Endothelial cell of umbilical vein (primary cell): ENCODE measurements around the gene NPPB. TPM values are rescaled to one million over a fixed set of nuclear protein-coding genes. Genes with fewer than 3 reads are reported as not detected.

Experiments
- BruUV-seq: library from RNA; stranded (reverse); fragments of 400-500 nt; replicated peaks from 2 replicates; lab custom pipeline; 2021; lab: Mats Ljungman, UMichigan
- CTCF ChIA-PET: fragments of 300-600, 350-600 bp; sonication (Branson Sonifier 250); formaldehyde crosslinking; loops from one replicate; lab custom pipeline; 2021; ENCODE audit warnings: antibody characterized with exemption, inconsistent platforms; lab: Charles Lee
- POLR2A ChIA-PET: fragments of 300-600, 350-600 bp; sonication (Branson Sonifier 250); formaldehyde crosslinking; loops from one replicate; lab custom pipeline; 2021; ENCODE audit warnings: antibody characterized with exemption, inconsistent platforms; lab: Charles Lee
- DNase-seq: peaks from one replicate; pipeline ENCODE4 v3.0.0-alpha.2; 2011; ENCODE audit warnings: low read depth, low spot score
- FAIRE-seq: peaks from 2 replicates; lab custom pipeline; 2011; peaks lifted over from hg19 to GRCh38; lab: Jason Lieb, UNC
- H2AFZ ChIP-seq: 2 replicates; pipeline ENCODE4 v1.6.0; 2012; ENCODE audit warnings: low read depth, low read length, control low read depth, inconsistent platforms
- H3K27ac ChIP-seq: 2 replicates; pipeline ENCODE4 v1.5.1; 2011; ENCODE audit warnings: low read depth, mild to moderate bottlenecking, control low read depth, low read length, moderate library complexity; ENCODE audit not compliant: insufficient read depth
- H3K27me3 ChIP-seq, 2 experiments: 2 replicates each; pipeline versions ENCODE4 v1.6.0 to v1.6.1; 2011; ENCODE audit warnings: low read length in 2 of 2, mixed read lengths in 1 of 2; ENCODE audit not compliant: control insufficient read depth in 2 of 2, insufficient read depth in 2 of 2
- H3K36me3 ChIP-seq, 2 experiments: 2 replicates in 1 of 2; 3 replicates in 1 of 2; pipeline ENCODE4 v1.5.1; 2011; ENCODE audit warnings: low read length in 2 of 2, mild to moderate bottlenecking in 1 of 2, moderate library complexity in 1 of 2; ENCODE audit not compliant: control insufficient read depth in 2 of 2, insufficient read depth in 2 of 2; ENCODE audit errors: extremely low read depth in 1 of 2
- H3K4me1 ChIP-seq: 3 replicates; pipeline ENCODE4 v1.5.1; 2011; ENCODE audit warnings: mild to moderate bottlenecking, low read length; ENCODE audit not compliant: control insufficient read depth, insufficient read depth; ENCODE audit errors: extremely low read depth
- H3K4me2 ChIP-seq: 2 replicates; pipeline ENCODE4 v1.6.1; 2011; ENCODE audit warnings: low read length, control low read depth, mixed read lengths; ENCODE audit not compliant: insufficient read depth
- H3K4me3 ChIP-seq, 3 experiments: fragments of 200-600 bp in 1 of 3; sonication (generic), shearing (Covaris generic) in 1 of 3; replicated peaks in 1 of 3; 2 replicates each; pipeline ENCODE4 v1.5.1; 2011 to 2016; ENCODE audit warnings: control low read depth in 3 of 3, low read length in 3 of 3, mild to moderate bottlenecking in 2 of 3, inconsistent platforms in 1 of 3, low read depth in 1 of 3, moderate library complexity in 1 of 3; ENCODE audit not compliant: insufficient read depth in 1 of 3
- H3K79me2 ChIP-seq: 2 replicates; pipeline ENCODE4 v1.6.0; 2012; ENCODE audit warnings: low read length, inconsistent platforms; ENCODE audit not compliant: control insufficient read depth, insufficient read depth
- H3K9ac ChIP-seq: replicated peaks from 2 replicates; pipeline ENCODE3; 2011; ENCODE audit warnings: low read length, control low read depth; ENCODE audit not compliant: insufficient read depth; ENCODE audit errors: extremely low read depth
- H3K9me1 ChIP-seq: replicated peaks from 3 replicates; pipeline ENCODE4 v1.6.0; 2011; ENCODE audit warnings: mild to moderate bottlenecking, low read length; ENCODE audit not compliant: control insufficient read depth, insufficient read depth; ENCODE audit errors: extremely low read depth
- H3K9me3 ChIP-seq: replicated peaks from 2 replicates; pipeline ENCODE4 v1.5.1; 2012; ENCODE audit warnings: low read length, inconsistent platforms; ENCODE audit not compliant: control insufficient read depth, insufficient read depth
- H4K20me1 ChIP-seq: replicated peaks from 2 replicates; pipeline ENCODE3; 2011; ENCODE audit warnings: mild to moderate bottlenecking, low read length; ENCODE audit not compliant: control insufficient read depth, insufficient read depth; ENCODE audit errors: extremely low read depth
- CTCF ChIP-seq, 2 donors: IDR thresholded peaks; 1 replicate in 1 of 2; 2 replicates in 1 of 2; pipeline ENCODE4 v1.5.1; 2011; ENCODE audit warnings: low read length in 2 of 2, mild to moderate bottlenecking in 2 of 2, moderate library complexity in 2 of 2, control low read depth in 1 of 2, inconsistent platforms in 1 of 2, low read depth in 1 of 2; ENCODE audit not compliant: insufficient read depth in 1 of 2; ENCODE audit errors: extremely low read depth in 1 of 2
- EZH2 ChIP-seq: IDR thresholded peaks from 2 replicates; pipeline ENCODE4 v1.6.1; 2012; ENCODE audit warnings: borderline replicate concordance, low read depth, mild to moderate bottlenecking, moderate library complexity, low read length, inconsistent platforms; ENCODE audit not compliant: severe bottlenecking
- FOS ChIP-seq: IDR thresholded peaks from 2 replicates; pipeline ENCODE4 v1.6.1; 2011; ENCODE audit warnings: mild to moderate bottlenecking, low read length, moderate library complexity, borderline replicate concordance; ENCODE audit not compliant: insufficient read depth
- GATA2 ChIP-seq: IDR thresholded peaks from 2 replicates; pipeline ENCODE4 v1.7.0; 2011; ENCODE audit warnings: low read depth, mild to moderate bottlenecking, moderate library complexity, mixed read lengths, low read length; ENCODE audit not compliant: insufficient read length, insufficient read depth
- JUN ChIP-seq: IDR thresholded peaks from 2 replicates; pipeline ENCODE4 v1.6.1; 2011; ENCODE audit warnings: borderline replicate concordance, low read depth; ENCODE audit not compliant: insufficient read length, insufficient read depth
- MAX ChIP-seq: IDR thresholded peaks from 2 replicates; pipeline ENCODE4 v1.6.1; 2011; ENCODE audit not compliant: insufficient read depth, insufficient read length
- MYC ChIP-seq: IDR thresholded peaks from one replicate; pipeline ENCODE4 v1.6.1; 2011; ENCODE audit warnings: mild to moderate bottlenecking, low read depth, low read length
- POLR2A ChIP-seq: IDR thresholded peaks from 2 replicates; pipeline ENCODE4 v1.6.1; 2012; ENCODE audit warnings: low read depth, mild to moderate bottlenecking, control low read depth, low read length
- POLR2AphosphoS5 ChIP-seq: IDR thresholded peaks from 2 replicates; pipeline ENCODE4 v1.6.1; 2012; ENCODE audit warnings: low read depth, mild to moderate bottlenecking, control low read depth, low read length, moderate library complexity; ENCODE audit not compliant: insufficient read depth
- dilution Hi-C: fragments of 300-500 bp; cut with MboI; formaldehyde crosslinking; loops from one replicate; pipeline ENCODE4 v1.15.0; 2019; ENCODE audit warnings: low sequenced_read_pairs; ENCODE audit not compliant: extremely low pct_ligation_motif_present
- intact Hi-C: fragments of 100-400 bp; cut with micrococcal nuclease; formaldehyde crosslinking; loops from one replicate; pipeline ENCODE4 v1.10.0; 2022
- polyA plus RNA-seq, 4 experiments: library from polyadenylated mRNA; depleted of rRNA in 3 of 4; stranded (reverse) in 3 of 4; unstranded in 1 of 4; fragments of >200 nt; gene quantifications; 2 replicates each; pipeline versions ENCODE4 v1.2.1 to v1.2.3, GENCODE V29; 2011 to 2012; ENCODE audit warnings: missing spikeins in 1 of 4
- total RNA-seq: library from RNA; stranded (reverse); gene quantifications from 2 replicates; pipeline ENCODE4 v1.2.3, GENCODE V29; 2021

The NPPB gene
- total and polyA plus RNA-seq, 2 donors (not counting 3 experiments of a cell fraction or from before 2014, with no cell fraction given): not detected

- FAIRE-seq (no peak), DNase-seq (no peak)
- Histone ChIP-seq H3K36me3 (no peaks in the 10 kb centered on the region), H3K9me3 (no peaks in the 10 kb centered on the region), H3K4me1 (no peaks in the 10 kb centered on the region), H2AFZ (no peak overlapping the region), H4K20me1 (no peaks in the 10 kb centered on the region), H3K4me3 (no peak overlapping the region), H3K4me2 (no peak overlapping the region), H3K9ac (no peak overlapping the region), H3K79me2 (no peaks in the 10 kb centered on the region), H3K27me3 (peaks cover 14 to 18% of the 10 kb centered on the region in 2 experiments), H3K9me1 (no peaks in the 10 kb centered on the region), H3K27ac (no peak overlapping the region)
- BruUV-seq: no TSS peak
- ChIA-PET CTCF (no interaction called here), POLR2A (no interaction called here)
- dilution Hi-C loops: no loop called here
- no peak for TF ChIP-seq CTCF (IDR thresholded peaks at IDR 0.05; ENCODE audit: extremely low read depth in 1 of 2, insufficient read depth in 1 of 2, low read depth in 1 of 2, low read length in 2 of 2)
- TF ChIP-seq GATA2: no peak
- TF ChIP-seq MYC: no peak
- TF ChIP-seq MAX: no peak
- TF ChIP-seq FOS: no peak
- TF ChIP-seq JUN: no peak
- TF ChIP-seq POLR2AphosphoS5: no peak
- no peak for TF ChIP-seq EZH2
- TF ChIP-seq POLR2A: no peak
- intact Hi-C loops: no loop called here
Measured at GRCh38 chr1:11854519-11854918, 4.2 kb downstream of the NPPB start.
